Measurements from ENCODE around the gene PHLPP1.
A peak's percentile ranks its signal among the peaks of the same experiment; 100 is the strongest.

Gene PHLPP1

DNA sequence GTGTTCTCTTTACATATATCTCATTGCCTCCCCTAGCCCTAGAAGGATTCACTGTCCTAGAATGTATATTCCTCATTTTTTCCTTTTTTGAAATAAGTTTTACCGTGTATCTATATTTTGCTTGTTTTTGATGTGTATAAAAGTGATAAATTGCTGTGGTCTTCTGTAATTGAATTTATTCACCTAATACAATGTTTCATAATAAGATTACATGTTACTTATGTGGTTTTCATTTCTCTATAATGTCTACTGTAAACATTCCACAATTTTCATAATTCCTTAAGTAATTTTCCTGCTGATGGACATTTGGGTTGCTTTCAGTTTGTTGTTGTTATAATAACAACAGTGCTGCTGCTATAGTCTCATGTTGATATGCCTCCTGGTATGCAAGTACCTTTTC is 118.2 kb downstream of the PHLPP1 start:
- POLR2A ChIA-PET, result no interaction called here
- CTCF ChIA-PET, result no interaction called here
- Histone ChIP-seq H3K27ac (ENCODE audit: extremely low read depth, low read depth, low read length) (no peak overlapping the region), H3K4me1 (ENCODE audit: control insufficient read depth, insufficient read depth, low read length) (peaks cover 6% of the 10 kb centered on the region), H3K4me3 (ENCODE audit: low read depth, low read length) (no peak overlapping the region), H3K36me3 (ENCODE audit: control insufficient read depth in 2 of 2, insufficient read depth in 1 of 2, low read length in 2 of 2) (peaks cover 3 to 4% of the 10 kb centered on the region in 2 experiments; a peak in 2 of 3 replicates), H3K9me3 (ENCODE audit: control insufficient read depth, insufficient read depth, low read depth, low read length) (no peaks in the 10 kb centered on the region)
- TF ChIP-seq ZNF747 (tag by site-specific recombination; IDR thresholded peaks at IDR 0.05) (no peak), ZNF560 (tag by site-specific recombination; IDR thresholded peaks at IDR 0.05; ENCODE audit: borderline replicate concordance) (no peak), ZNF350 (tag by site-specific recombination; IDR thresholded peaks at IDR 0.05) (no peak), ZNF529 (tag by site-specific recombination; IDR thresholded peaks at IDR 0.05; ENCODE audit: insufficient replicate concordance) (no peak), KLF7 (tag by site-specific recombination; IDR thresholded peaks at IDR 0.05; ENCODE audit: borderline replicate concordance) (no peak), ZIC2 (tag by site-specific recombination; IDR thresholded peaks at IDR 0.05) (no peak), ZNF146 (tag by site-specific recombination; IDR thresholded peaks at IDR 0.05) (no peak), ZNF624 (tag by site-specific recombination; IDR thresholded peaks at IDR 0.05) (no peak)

GRCh38 chr18:62834715-62835114 is 119.4 kb downstream of the PHLPP1 start:
- Histone ChIP-seq H3K27ac (ENCODE audit: extremely low read depth, low read depth, low read length) (no peak overlapping the region), H3K36me3 (ENCODE audit: control insufficient read depth in 2 of 2, insufficient read depth in 1 of 2, low read length in 2 of 2) (peaks cover 4 to 8% of the 10 kb centered on the region in 2 experiments; a peak in 2 of 3 replicates), H3K4me3 (ENCODE audit: low read depth, low read length) (no peak overlapping the region), H3K9me3 (ENCODE audit: control insufficient read depth, insufficient read depth, low read depth, low read length) (no peaks in the 10 kb centered on the region), H3K4me1 (ENCODE audit: control insufficient read depth, insufficient read depth, low read length) (peaks cover 6% of the 10 kb centered on the region)
- TF ChIP-seq ZFHX2 (tag by site-specific recombination; conservative IDR thresholded peaks at IDR 0.05) (peak; percentile 55; the same call in 1 of the 2 replicates), ZNF433 (tag by site-specific recombination; IDR thresholded peaks at IDR 0.05; ENCODE audit: low read depth) (no peak), EGR2 (tag by site-specific recombination; IDR thresholded peaks at IDR 0.05; ENCODE audit: low read depth) (peak; percentile 62)
- ChIA-PET POLR2A (no interaction called here), CTCF (no interaction called here)

GRCh38 chr18:62837011-62837410 is 121.7 kb downstream of the PHLPP1 start:
- TF ChIP-seq ZNF223 (tag by site-specific recombination; IDR thresholded peaks at IDR 0.05), result no peak
- no peak for TF ChIP-seq ZBTB11 (tag by site-specific recombination; conservative IDR thresholded peaks at IDR 0.05; ENCODE audit: low read depth)
- TF ChIP-seq ELK4 (IDR thresholded peaks at IDR 0.05; ENCODE audit: borderline replicate concordance, low read depth, low read length), result no peak
- TF ChIP-seq, protein P1, sequence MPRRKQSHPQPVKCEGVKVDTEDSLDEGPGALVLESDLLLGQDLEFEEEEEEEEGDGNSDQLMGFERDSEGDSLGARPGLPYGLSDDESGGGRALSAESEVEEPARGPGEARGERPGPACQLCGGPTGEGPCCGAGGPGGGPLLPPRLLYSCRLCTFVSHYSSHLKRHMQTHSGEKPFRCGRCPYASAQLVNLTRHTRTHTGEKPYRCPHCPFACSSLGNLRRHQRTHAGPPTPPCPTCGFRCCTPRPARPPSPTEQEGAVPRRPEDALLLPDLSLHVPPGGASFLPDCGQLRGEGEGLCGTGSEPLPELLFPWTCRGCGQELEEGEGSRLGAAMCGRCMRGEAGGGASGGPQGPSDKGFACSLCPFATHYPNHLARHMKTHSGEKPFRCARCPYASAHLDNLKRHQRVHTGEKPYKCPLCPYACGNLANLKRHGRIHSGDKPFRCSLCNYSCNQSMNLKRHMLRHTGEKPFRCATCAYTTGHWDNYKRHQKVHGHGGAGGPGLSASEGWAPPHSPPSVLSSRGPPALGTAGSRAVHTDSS (tag by site-specific recombination; IDR thresholded peaks at IDR 0.05), result no peak
- TF ChIP-seq ZSCAN18 (tag by site-specific recombination; IDR thresholded peaks at IDR 0.05), result no peak
- no peak for TF ChIP-seq ZNF501 (tag by site-specific recombination; IDR thresholded peaks at IDR 0.05)
- TF ChIP-seq ZNF16 (tag by site-specific recombination; IDR thresholded peaks at IDR 0.05; ENCODE audit: low read depth), result no peak
- TF ChIP-seq, protein P2, sequence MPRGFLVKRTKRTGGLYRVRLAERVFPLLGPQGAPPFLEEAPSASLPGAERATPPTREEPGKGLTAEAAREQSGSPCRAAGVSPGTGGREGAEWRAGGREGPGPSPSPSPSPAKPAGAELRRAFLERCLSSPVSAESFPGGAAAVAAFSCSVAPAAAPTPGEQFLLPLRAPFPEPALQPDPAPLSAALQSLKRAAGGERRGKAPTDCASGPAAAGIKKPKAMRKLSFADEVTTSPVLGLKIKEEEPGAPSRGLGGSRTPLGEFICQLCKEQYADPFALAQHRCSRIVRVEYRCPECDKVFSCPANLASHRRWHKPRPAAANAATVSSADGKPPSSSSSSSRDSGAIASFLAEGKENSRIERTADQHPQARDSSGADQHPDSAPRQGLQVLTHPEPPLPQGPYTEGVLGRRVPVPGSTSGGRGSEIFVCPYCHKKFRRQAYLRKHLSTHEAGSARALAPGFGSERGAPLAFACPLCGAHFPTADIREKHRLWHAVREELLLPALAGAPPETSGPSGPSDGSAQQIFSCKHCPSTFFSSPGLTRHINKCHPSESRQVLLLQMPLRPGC (tag by site-specific recombination; IDR thresholded peaks at IDR 0.05), result no peak
- ChIA-PET POLR2A (no interaction called here), CTCF (interaction anchor here (0.6 to 1.0 kb wide), 3 partner anchors 21 to 253 kb away, joined by 3 to 4 read pairs (median 3); no protein-coding TSS in a partner anchor)
- Histone ChIP-seq H3K27ac (ENCODE audit: extremely low read depth, low read depth, low read length) (no peak overlapping the region), H3K9me3 (ENCODE audit: control insufficient read depth, insufficient read depth, low read depth, low read length) (no peaks in the 10 kb centered on the region), H3K4me3 (ENCODE audit: low read depth, low read length) (no peak overlapping the region), H3K36me3 (ENCODE audit: control insufficient read depth in 2 of 2, insufficient read depth in 1 of 2, low read length in 2 of 2) (peaks cover 0 to 5% of the 10 kb centered on the region in 2 experiments; a peak in 1 of 3 replicates), H3K4me1 (ENCODE audit: control insufficient read depth, insufficient read depth, low read length) (peaks cover 6% of the 10 kb centered on the region)
